ENCODE measurements around the gene LTBP3. TPM values are rescaled to one million over a fixed set of nuclear protein-coding genes. Genes with fewer than 3 reads are reported as not detected.
A peak's percentile ranks its signal among the peaks of the same experiment; 100 is the strongest.

Gene LTBP3
- total and polyA plus RNA-seq, 2 of the 13 experiments (the other 11 are each of a cell fraction or from before 2014, with no cell fraction given): 12.2 to 68.1 TPM

- no peak for TF ChIP-seq ZBTB46 (CRISPR knock-in tag; IDR thresholded peaks at IDR 0.05; ENCODE audit: borderline replicate concordance)
- no peak for TF ChIP-seq ZNF34 (CRISPR knock-in tag; IDR thresholded peaks at IDR 0.05; ENCODE audit: borderline replicate concordance)
- peak; percentile 14; the same call in 1 of the 2 replicates for TF ChIP-seq ZFY (CRISPR knock-in tag; IDR thresholded peaks at IDR 0.05)
- no peak for TF ChIP-seq ZNF10 (CRISPR knock-in tag; IDR thresholded peaks at IDR 0.05; ENCODE audit: borderline replicate concordance, low read depth)
- TF ChIP-seq ZNF121 (CRISPR knock-in tag; IDR thresholded peaks at IDR 0.05): no peak
- 0 out of 2 replicates have a peak, but pooled peaks have one; percentile 43 for TF ChIP-seq IKZF5 (CRISPR knock-in tag; IDR thresholded peaks at IDR 0.05)
- no peak for TF ChIP-seq ZNF609 (CRISPR knock-in tag; IDR thresholded peaks at IDR 0.05; ENCODE audit: borderline replicate concordance)
- no peak for TF ChIP-seq SYNCRIP (IDR thresholded peaks at IDR 0.05; ENCODE audit: insufficient read depth, low read depth, low read length)
- no peak for TF ChIP-seq ZBTB20 (CRISPR knock-in tag; IDR thresholded peaks at IDR 0.05; ENCODE audit: borderline replicate concordance, low read depth)
- no peak for TF ChIP-seq GMEB2 (CRISPR knock-in tag; IDR thresholded peaks at IDR 0.05; ENCODE audit: low read depth)
- TF ChIP-seq ZBTB49 (CRISPR knock-in tag; IDR thresholded peaks at IDR 0.05; ENCODE audit: borderline replicate concordance): no peak
- no peak for TF ChIP-seq NFE2 (CRISPR knock-in tag; IDR thresholded peaks at IDR 0.05)
- TF ChIP-seq DMTF1 (CRISPR knock-in tag; IDR thresholded peaks at IDR 0.05): no peak
These were observed 11.8 kb downstream of the LTBP3 start (continued) for GRCh38 chr11:65546217-65546958.
